AG09309 (cell line): ENCODE measurements around the gene ROM1.

Experiments used
- DNase-seq: peaks from one replicate; pipeline ENCODE4 v3.0.0-alpha.2; 2010; ENCODE audit warnings: low read depth
- H3K4me3 ChIP-seq: 2 replicates; pipeline ENCODE4 v1.5.1; 2011; ENCODE audit warnings: mild to moderate bottlenecking, low read depth, low read length, moderate library complexity; ENCODE audit not compliant: control insufficient read depth
- CTCF ChIP-seq: IDR thresholded peaks from 2 replicates; pipeline ENCODE4 v1.5.1; 2011; ENCODE audit warnings: mild to moderate bottlenecking, low read depth, low read length, inconsistent platforms; ENCODE audit not compliant: insufficient read depth, control insufficient read depth; ENCODE audit errors: missing control alignments

ROM1 gene

DNA sequence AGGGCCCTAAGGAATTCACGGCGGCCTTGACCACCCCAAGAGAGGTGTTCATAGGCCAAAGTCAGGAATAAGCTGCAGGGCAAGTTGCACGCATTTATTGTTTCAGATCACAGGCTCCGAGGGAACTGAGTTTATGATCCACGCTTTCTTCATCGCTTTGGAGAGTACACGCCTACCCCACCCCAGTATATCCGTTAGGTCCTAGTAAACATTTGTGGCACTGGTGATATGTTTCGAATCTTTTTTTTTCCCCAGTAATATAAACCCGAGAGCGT lies 32.6 kb downstream of the ROM1 start:
- H3K4me3 ChIP-seq, result peak overlapping the region; percentile 90
- no peak for TF ChIP-seq CTCF
- no peak for DNase-seq

DNA sequence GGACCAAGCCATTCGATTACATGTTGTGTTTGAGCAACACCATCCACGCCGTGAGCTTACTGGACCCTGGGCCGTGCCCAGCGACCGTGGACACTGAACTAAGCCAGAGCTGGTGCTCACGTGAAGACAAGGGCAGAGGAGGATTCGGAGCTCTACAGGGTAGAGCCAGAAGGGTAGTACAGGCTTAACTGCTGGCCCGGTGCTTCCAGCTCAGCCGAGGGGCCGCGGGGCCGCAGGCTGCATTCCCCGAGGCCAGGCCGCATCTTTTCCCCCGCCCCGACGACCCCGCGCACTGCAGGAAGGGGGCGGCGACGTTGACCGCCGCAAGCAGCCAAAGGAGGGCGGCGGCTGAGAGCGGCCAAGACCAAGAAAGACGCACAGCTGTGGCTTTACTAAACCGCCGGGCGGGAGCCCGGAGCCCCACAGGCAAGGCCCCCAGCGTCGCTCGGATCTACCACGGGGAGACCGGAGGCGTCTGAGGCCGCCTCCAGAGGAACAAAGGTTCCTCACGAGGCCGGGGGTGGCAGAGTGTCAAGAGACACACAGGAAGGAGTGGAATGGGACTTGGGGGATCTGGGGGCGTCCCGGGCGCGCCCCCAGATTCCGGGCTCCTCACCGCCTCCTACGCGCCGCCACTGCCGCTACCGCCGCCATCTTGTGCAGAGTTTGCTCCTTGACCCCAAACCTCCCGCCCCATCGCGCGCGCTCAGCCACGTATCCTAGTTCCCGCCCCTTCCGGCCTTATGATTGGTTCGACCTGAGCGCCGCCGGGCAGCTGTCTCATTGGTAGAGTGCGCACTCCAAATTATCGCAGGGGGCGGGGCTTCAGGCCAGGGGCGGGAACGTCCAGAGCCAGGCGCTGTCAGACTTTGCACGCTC lies 33.1 kb downstream of the ROM1 start, which contains the start of gene GANAB:
Gene GANAB, minus strand, starts transcription at position 668 of the 879 bp plus-strand sequence. Its CDS starts 14 bp downstream, at position 654.
- DNase-seq, result peak; percentile 84
- no peak for TF ChIP-seq CTCF
- peak within 1 kb of the TSS; percentile 90 for H3K4me3 ChIP-seq

DNA sequence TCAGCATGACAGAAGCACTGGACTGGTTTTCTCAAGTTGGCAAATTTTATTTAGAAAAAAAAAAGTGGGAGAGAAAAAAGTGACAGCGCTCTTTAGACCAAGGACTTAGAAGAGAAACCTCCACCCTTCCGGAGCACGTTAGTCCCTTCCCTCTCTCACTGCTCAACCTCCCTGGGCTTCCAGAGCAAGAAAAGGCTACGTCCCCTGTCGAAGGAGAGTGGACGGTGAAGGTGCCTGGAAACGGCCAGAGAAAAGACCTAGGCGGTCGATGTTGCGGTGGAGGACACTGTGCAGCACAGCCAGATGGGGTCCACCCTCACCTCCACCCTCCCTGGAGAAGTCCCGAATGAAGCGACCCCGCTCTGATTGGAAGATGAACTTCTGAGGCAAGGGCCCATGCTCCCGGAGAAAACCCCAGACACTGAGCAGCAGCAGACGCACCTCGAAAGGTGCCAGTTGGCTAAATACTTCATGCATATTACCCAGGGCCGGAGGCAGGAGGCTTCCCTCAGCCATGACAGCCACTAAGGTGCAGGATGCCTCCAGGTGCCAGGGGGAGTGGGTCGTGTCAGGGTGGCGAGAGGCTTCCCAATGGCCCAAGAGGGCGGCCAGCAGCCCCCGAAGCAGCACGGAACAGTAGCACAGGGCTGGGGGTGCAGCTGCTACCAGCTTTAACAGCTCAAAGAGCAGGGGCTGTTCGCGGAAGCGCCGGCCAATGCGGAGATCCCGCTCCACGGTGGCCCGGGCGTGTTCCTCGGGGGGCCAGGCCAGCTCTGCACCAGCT lies 34.0 kb downstream of the ROM1 start:
- no peak for TF ChIP-seq CTCF
- no peak overlapping the region; the same call in none of the 2 replicates for H3K4me3 ChIP-seq
- DNase-seq, result no peak

DNA sequence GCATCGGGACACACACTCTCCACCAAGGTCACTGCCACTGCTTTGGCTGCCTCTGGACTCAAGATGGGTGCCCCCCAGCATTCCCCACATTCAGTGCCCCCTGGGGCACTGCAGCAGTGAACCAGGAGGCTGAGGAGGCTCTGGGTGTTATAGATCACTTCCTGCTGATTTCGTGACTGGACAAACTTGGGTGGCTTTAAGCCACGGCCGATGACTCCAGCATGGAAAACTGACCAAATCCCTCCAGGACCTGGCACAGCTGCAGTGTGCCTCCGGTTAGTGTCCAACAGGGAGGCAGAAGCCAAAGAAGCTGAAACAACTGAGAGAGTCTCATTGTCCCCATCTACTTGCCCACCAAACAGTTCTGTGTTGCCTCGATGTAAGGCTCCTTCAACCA lies 34.5 kb downstream of the ROM1 start:
- no peak for TF ChIP-seq CTCF
- DNase-seq, result no peak
- no peak overlapping the region for H3K4me3 ChIP-seq

DNA sequence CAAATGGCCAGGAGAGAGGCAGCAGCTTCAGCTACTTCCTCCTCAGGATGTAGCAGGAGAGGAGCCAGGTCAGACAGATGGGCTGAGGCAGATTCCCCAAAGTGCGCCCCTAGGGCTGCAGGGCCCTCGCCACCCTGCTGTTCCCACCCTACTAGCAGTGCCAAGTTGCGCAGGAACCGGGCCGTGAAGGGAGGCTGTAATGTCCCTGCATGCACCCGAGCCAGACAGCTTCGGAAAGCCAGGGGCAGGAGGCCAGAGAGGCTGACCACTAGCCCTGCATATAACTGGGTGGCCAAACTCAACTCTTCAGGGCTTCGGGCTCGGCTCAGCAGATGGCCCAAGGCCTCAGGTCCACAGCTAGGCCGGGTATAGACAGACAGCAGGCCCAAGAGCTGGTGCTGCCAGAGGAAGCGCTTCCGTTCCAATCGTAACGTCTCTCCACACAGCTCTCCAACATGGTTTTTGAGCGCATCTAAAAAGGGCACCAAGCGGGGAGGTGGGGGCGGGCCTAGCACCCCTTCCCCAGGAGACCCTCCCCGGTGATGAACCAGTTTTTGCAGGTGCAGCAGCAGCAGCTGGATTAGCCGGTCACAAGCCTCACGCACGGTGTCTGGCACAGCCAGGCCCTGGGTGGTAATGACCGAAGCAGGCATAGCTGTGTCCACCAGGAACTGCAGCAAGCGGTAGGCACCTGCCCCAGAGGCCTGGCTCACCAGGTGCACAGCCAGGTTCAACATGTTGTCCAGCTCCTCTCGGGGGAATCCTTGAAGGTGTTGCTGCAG lies 35.3 kb downstream of the ROM1 start:
- no peak for TF ChIP-seq CTCF
- DNase-seq, result no peak
- no peak overlapping the region for H3K4me3 ChIP-seq

- no peak for DNase-seq
- no peak for TF ChIP-seq CTCF
- no peak overlapping the region for H3K4me3 ChIP-seq
These were observed 35.9 kb downstream of the ROM1 start for GRCh38 chr11:62648967-62649364.
